PC-3 (cell line): ENCODE data around the gene SLC2A2.

Experiments used
- CTCF ChIP-seq: fragments of 300-600 bp; sonication (generic); conservative IDR thresholded peaks from 2 replicates; pipeline ENCODE4 v1.5.1; 2017; ENCODE audit warnings: antibody characterized with exemption, low read depth, mild to moderate bottlenecking, low read length
- EZH2 ChIP-seq: fragments of 300-600 bp; sonication (generic); IDR thresholded peaks from one replicate; pipeline ENCODE4 v1.6.1; 2017; ENCODE audit warnings: antibody characterized with exemption, mild to moderate bottlenecking, low read length; ENCODE audit not compliant: unreplicated experiment

- TF ChIP-seq CTCF: no peak
- TF ChIP-seq EZH2: no peak
Measured at GRCh38 chr3:171057072-171057471, 30.6 kb upstream of the SLC2A2 start.
